Keratinocyte (primary cell): ENCODE measurements around the gene CEMIP2. TPM values are rescaled to one million over a fixed set of nuclear protein-coding genes. Genes with fewer than 3 reads are reported as not detected.

Experiments
- DNase-seq: peaks from one replicate; pipeline ENCODE4 v3.0.0-alpha.2; 2011; ENCODE audit warnings: low read depth, missing footprints, low spot score
- FAIRE-seq: peaks from 2 replicates; lab custom pipeline; 2011; peaks lifted over from hg19 to GRCh38; lab: Jason Lieb, UNC
- H2AFZ ChIP-seq: 2 replicates; pipeline ENCODE4 v1.6.0; 2012; ENCODE audit warnings: low read length, control low read depth, inconsistent platforms; ENCODE audit not compliant: control insufficient read depth
- H3K27ac ChIP-seq: 2 replicates; pipeline ENCODE4 v1.5.1; 2011; ENCODE audit warnings: low read length; ENCODE audit not compliant: control insufficient read depth, insufficient read depth
- H3K27me3 ChIP-seq: 3 replicates; pipeline ENCODE4 v1.6.0; 2011; ENCODE audit warnings: low read length; ENCODE audit not compliant: control insufficient read depth, insufficient read depth; ENCODE audit errors: extremely low read depth
- H3K36me3 ChIP-seq, 2 experiments: 2 replicates in 1 of 2; 3 replicates in 1 of 2; pipeline ENCODE4 v1.5.1; 2011; ENCODE audit warnings: low read length in 2 of 2, mild to moderate bottlenecking in 1 of 2; ENCODE audit not compliant: control insufficient read depth in 2 of 2, insufficient read depth in 2 of 2; ENCODE audit errors: extremely low read depth in 1 of 2
- H3K4me1 ChIP-seq: 3 replicates; pipeline ENCODE4 v1.5.1; 2011; ENCODE audit warnings: low read length; ENCODE audit not compliant: control insufficient read depth, insufficient read depth; ENCODE audit errors: extremely low read depth
- H3K4me2 ChIP-seq: 3 replicates; pipeline ENCODE4 v1.6.0; 2011; ENCODE audit warnings: low read depth, low read length; ENCODE audit not compliant: control insufficient read depth, insufficient read depth; ENCODE audit errors: extremely low read depth
- H3K4me3 ChIP-seq, 3 experiments: fragments of 200-600 bp in 1 of 3; sonication (generic) in 1 of 3; 2 replicates in 2 of 3; 3 replicates in 1 of 3; pipeline ENCODE4 v1.5.1; 2011 to 2016; ENCODE audit warnings: low read length in 3 of 3, mild to moderate bottlenecking in 3 of 3, control low read depth in 2 of 3, inconsistent platforms in 1 of 3, low read depth in 1 of 3, mixed read lengths in 1 of 3, mixed run types in 1 of 3, moderate library complexity in 1 of 3; ENCODE audit not compliant: control insufficient read depth in 2 of 3, insufficient read depth in 2 of 3; ENCODE audit errors: extremely low read depth in 1 of 3
- H3K79me2 ChIP-seq: 2 replicates; pipeline ENCODE4 v1.6.0; 2012; ENCODE audit warnings: low read length; ENCODE audit not compliant: control insufficient read depth, insufficient read depth
- H3K9ac ChIP-seq: 3 replicates; pipeline ENCODE4 v1.6.0; 2011; ENCODE audit warnings: low read length; ENCODE audit not compliant: control insufficient read depth, insufficient read depth; ENCODE audit errors: extremely low read depth
- H3K9me1 ChIP-seq: 3 replicates; pipeline ENCODE4 v1.6.0; 2011; ENCODE audit warnings: low read length; ENCODE audit not compliant: control insufficient read depth, insufficient read depth; ENCODE audit errors: extremely low read depth
- H3K9me3 ChIP-seq: 2 replicates; pipeline ENCODE4 v1.5.1; 2012; ENCODE audit warnings: low read depth, low read length; ENCODE audit not compliant: control insufficient read depth
- H4K20me1 ChIP-seq: 3 replicates; pipeline ENCODE4 v1.6.0; 2011; ENCODE audit warnings: low read length; ENCODE audit not compliant: control insufficient read depth, insufficient read depth; ENCODE audit errors: extremely low read depth
- CTCF ChIP-seq, 3 experiments: IDR thresholded peaks in 1 of 3; conservative IDR thresholded peaks in 1 of 3; optimal IDR thresholded peaks in 1 of 3; 2 replicates in 2 of 3; 3 replicates in 1 of 3; pipeline versions ENCODE3 to v1.5.1; 2011; ENCODE audit warnings: low read length in 3 of 3, mild to moderate bottlenecking in 3 of 3, moderate library complexity in 2 of 3, control low read depth in 1 of 3, inconsistent platforms in 1 of 3; ENCODE audit not compliant: insufficient read depth in 2 of 3; ENCODE audit errors: extremely low read depth in 1 of 3
- EZH2 ChIP-seq: IDR thresholded peaks from one replicate; pipeline ENCODE4 v1.6.1; 2012; ENCODE audit warnings: inconsistent platforms, mild to moderate bottlenecking, low read length, moderate library complexity
- dilution Hi-C: fragments of 300-500 bp; cut with MboI; formaldehyde crosslinking; loops from one replicate; pipeline ENCODE4 v1.7.0; 2020; ENCODE audit warnings: low sequenced_read_pairs; ENCODE audit not compliant: extremely low pct_ligation_motif_present
- polyA plus RNA-seq, 5 experiments: library from polyadenylated mRNA; depleted of rRNA in 3 of 5; stranded (reverse) in 3 of 5; stranded (forward) in 1 of 5; unstranded in 1 of 5; fragments of >200 nt; gene quantifications; 1 replicate in 1 of 5; 2 replicates in 3 of 5; 3 replicates in 1 of 5; pipeline versions ENCODE4 v1.2.1 to v1.2.3, GENCODE V29; 2011 to 2012; ENCODE audit warnings: missing spikeins in 2 of 5, low read depth in 1 of 5, low replicate concordance in 1 of 5

The CEMIP2 gene
- polyA plus RNA-seq, 1 donor (not counting 4 experiments of a cell fraction or from before 2014, with no cell fraction given): 47.7 TPM

- H2AFZ ChIP-seq: no peak overlapping the region
- H3K27me3 ChIP-seq: no peaks in the 10 kb centered on the region
- H4K20me1 ChIP-seq: no peaks in the 10 kb centered on the region
- H3K79me2 ChIP-seq: no peaks in the 10 kb centered on the region
- no peaks in the 10 kb centered on the region for H3K36me3 ChIP-seq
- H3K4me2 ChIP-seq: no peak overlapping the region
- H3K9me3 ChIP-seq: no peaks in the 10 kb centered on the region
- DNase-seq: no peak
- H3K9ac ChIP-seq: no peak overlapping the region
- TF ChIP-seq EZH2 (no peak), CTCF (optimal IDR thresholded peaks at IDR 0.05 in 1 of 3, IDR thresholded peaks at IDR 0.05 in 1 of 3, conservative IDR thresholded peaks at IDR 0.05 in 1 of 3; ENCODE audit: extremely low read depth in 1 of 3, insufficient read depth in 2 of 3, low read length in 3 of 3) (no peak)
- FAIRE-seq: no peak
- no peaks in the 10 kb centered on the region for H3K4me1 ChIP-seq
- H3K9me1 ChIP-seq: no peaks in the 10 kb centered on the region
- no peak overlapping the region for H3K27ac ChIP-seq
- dilution Hi-C loops: no loop called here
- no peak overlapping the region for H3K4me3 ChIP-seq
These were observed 112.5 kb downstream of the CEMIP2 start for GRCh38 chr9:71655778-71656177.

GRCh38 chr9:71655141-71655540 is 113.2 kb downstream of the CEMIP2 start:
- FAIRE-seq: peak; percentile 36
- dilution Hi-C loops: no loop called here

More at GRCh38 chr9:71655141-71655540, 113.2 kb downstream of the CEMIP2 start:
- Histone ChIP-seq H3K27me3 (no peaks in the 10 kb centered on the region), H3K4me2 (no peak overlapping the region), H3K4me1 (no peaks in the 10 kb centered on the region), H3K27ac (no peak overlapping the region), H2AFZ (no peak overlapping the region), H3K9ac (no peak overlapping the region), H3K4me3 (no peak overlapping the region), H3K79me2 (no peaks in the 10 kb centered on the region), H3K9me3 (no peaks in the 10 kb centered on the region), H4K20me1 (no peaks in the 10 kb centered on the region), H3K36me3 (no peaks in the 10 kb centered on the region), H3K9me1 (no peaks in the 10 kb centered on the region)
- TF ChIP-seq CTCF (optimal IDR thresholded peaks at IDR 0.05 in 1 of 3, IDR thresholded peaks at IDR 0.05 in 1 of 3, conservative IDR thresholded peaks at IDR 0.05 in 1 of 3; ENCODE audit: extremely low read depth in 1 of 3, insufficient read depth in 2 of 3, low read length in 3 of 3) (no peak), EZH2 (no peak)
- DNase-seq: no peak
